NCI-H2171 treated with DMSO at 0.1 percent for 48 hours (cell line): ENCODE data around the gene SACS.
"Not testable (repeated sequence)": the region's sequence is repeated elsewhere in the genome, so short reads cannot be mapped to it uniquely, and the experiment has no call there.

Experiments
- DNase-seq: peaks from one replicate; lab custom pipeline; 2025; lab: John Stamatoyannopoulos, UW

Gene SACS

DNA sequence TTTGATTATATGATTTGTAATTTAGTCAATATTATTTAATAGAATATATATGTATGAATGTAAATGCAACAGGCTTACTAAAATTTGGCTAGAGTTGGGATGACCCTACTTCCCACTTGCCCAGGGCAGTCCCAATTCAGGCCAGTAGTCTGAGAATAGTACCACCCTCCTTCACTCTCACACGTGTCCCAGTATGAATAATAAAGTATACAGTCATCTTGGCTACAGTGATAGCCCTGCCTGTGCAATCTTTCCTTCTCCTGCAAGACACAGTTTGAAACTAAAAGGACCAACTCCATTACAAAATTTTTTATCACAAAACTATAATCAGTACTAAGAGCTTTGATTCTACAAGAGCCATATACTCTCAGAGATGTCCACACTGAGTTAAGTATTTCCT lies 76.2 kb downstream of the SACS start:
- no peak for DNase-seq

DNA sequence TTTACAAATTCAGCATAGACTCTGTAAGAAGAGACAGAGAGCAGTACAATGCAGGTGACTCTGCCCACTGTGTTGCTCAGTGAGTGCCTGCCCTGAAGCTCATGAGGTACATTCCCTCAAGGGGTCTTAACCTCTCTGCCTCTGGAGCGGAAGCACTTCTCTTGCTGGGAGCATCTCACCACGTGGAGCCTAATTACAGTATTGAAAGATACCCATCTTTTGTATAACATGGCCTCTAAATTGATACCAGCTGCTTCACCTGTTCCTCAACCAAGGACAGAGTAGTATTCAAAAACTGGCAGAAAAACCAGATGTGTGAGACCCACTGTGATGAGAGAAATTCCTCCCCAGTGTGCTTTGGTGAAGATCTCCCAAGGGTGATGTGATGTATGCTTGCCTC lies 77.1 kb downstream of the SACS start:
- no peak for DNase-seq

DNA sequence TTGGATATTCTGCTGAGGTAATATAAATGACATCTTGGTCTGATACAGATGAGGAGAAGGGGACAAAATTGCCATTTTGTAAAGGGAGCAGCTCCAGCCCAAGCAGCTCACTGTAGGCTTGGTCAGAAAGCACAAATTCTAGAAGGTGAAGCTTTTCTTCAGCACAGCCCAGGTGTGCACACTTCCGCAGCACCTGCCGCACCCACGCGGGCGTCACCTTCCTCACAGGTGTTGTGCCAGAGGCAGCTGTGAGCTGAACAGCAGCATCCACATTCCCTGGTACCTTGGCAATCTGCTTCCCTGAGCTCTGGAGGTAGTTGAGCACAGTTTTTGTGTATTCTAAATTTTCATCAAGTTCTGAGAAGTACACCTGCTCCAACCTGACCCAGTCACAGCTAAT lies 79.0 kb downstream of the SACS start:
- DNase-seq, result no peak

DNA sequence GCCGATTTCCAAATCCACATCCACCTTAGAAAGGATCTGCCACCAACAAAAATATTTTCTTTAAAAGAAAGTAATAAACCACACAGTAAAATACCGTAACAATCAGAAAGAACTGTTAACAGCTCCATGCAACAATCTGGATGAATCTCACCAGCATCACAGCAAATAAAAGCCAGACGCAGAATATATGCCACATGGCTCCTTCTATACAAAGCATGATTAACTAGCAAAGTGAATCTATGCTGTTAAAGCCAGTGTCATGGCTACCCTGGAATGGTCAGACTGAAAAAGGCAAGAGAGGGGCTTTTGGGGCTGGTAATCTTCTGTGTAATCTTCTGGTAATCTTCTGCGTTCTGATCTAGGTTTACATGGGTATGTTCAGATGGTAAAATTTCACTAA lies 81.3 kb downstream of the SACS start:
- DNase-seq, result no peak

DNA sequence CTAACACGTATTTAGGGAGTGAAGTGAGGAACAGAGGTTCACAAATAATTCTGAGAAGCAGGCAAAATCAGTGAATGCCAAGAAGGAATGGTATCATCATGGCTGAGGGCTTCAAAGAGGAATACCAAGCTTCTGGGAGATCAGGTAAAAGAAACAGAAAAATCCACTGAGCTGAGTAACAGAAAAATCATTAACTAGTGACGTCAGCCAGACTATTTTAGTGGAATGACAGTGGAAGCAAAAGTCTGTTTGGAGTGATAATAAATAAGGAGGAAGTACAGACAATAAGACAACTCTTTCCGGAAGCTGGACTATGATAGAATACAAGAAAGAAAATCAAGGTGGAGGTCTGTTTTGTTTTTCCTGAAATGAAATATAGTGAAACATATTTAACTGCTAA lies 83.5 kb downstream of the SACS start:
- no peak for DNase-seq

DNA sequence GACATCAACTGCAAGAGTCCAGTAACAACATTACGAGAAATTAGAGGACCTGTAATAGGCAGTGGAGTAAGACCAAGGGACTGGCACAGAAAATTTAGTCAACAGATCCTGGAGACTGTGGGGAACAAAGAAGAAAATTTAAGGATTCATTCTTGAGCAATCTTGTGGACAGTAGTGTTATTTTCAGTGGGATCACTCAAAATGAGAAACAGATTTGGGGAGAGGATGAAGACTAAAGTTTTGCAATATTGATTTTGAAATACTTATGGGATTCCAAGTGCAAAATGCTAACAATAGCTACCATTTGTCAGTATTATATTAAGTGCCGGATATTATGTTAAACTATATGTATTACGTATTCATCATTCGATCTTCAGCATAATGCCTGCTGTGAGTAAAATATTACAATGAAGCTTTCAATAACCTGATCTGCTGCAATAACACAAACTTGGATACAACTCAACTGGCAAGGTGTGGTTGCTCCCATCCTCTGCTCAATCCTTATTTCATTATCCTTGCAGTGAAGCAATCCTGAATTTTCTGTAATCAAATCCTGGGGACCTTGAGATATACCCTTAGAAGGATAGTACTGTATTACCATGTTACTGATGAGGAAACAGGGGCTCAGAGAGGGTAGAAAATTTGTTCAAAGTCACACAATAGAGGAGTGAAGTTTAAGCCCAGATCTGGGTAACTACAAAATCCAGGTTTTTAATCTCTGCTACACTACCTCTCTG lies 84.2 kb downstream of the SACS start:
- DNase-seq, result no peak

DNA sequence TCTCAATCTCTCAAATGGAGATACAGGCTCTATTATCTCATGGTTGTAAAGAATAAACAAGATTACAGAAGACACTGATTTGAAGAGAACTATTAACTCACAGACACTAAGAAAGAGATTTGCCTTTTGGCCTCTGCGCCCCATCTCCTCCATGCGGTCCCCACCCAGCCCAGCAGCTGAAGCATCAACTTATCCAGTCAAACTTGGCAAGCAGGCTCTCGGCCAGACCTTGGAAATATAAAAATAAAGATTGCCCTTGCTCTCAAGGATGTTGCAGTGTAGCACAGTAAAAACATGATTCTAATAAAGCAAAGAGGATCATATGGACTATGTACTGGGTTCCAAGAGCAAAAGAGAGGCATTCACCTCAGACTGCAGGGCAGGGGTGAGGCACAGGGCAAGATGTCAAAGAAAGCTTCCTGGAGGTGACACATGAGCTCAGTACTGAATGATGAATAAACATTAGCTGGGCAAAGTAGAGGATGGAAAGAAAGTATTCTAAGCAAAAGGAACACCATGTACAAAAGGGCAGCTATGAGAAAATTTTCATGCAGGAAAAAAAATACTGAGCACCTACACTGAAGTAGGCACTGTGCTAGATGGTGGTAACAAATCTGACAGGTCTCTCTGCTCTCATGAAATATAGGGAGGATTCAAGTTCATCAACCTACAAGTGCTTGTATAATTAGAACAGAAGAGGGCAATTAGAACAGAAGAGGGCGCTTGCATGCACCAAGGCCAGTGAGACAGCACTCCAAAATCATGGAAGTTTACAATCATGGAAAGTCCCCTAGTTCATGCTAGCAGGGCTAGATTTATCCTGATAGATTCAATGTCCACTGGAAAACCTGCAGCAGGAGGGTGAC lies 85.0 kb downstream of the SACS start:
- no peak for DNase-seq

DNA sequence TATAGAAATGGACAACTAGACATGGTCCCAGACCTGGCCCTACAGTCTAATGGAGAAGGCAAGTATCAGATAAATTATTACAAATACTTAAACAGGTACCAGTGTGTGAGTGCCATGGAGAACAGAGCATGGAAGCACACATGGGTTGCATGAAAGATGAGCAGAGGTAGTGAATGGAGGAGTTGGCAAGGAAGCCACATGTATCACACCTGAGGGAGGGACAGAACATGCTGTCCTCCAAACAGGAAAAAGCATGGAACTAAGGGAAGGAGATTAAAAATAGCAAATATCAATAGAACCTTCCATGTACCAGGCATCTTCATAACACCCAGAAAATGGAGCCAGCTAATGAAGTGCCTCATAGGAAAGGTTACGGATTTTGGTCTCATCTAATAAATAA lies 85.9 kb downstream of the SACS start:
- no peak for DNase-seq

DNA sequence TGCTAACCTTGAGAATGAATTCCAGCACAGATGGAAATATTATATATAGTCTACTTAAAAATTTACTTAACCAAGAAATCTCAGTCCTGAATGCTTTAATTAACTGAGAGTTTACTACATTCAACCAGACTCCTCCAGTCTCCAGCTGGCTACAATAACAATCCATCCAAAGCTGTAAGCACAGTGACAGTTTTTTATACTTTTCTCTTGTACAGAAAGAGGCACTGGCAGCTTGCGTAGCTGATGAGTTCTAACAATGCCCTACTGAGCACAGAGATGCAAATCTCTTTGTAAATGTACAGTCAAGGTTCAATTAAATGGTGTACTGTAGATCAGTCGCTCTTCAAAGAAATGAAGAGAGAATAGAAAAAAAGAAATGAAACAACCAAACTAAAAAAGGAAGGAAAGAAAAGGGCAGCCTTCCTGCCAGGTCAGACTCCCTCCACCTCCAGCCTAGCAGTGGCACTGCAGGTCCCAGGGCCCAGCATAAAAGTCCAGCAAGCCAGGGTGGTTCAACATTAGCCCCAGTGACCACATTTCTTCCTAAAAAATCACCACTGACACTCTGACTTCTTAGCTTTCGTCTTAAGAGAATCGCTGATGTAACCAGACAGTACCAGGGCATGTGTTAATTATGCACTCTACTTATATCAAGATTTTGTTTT lies 88.4 kb downstream of the SACS start:
- no peak for DNase-seq

DNA sequence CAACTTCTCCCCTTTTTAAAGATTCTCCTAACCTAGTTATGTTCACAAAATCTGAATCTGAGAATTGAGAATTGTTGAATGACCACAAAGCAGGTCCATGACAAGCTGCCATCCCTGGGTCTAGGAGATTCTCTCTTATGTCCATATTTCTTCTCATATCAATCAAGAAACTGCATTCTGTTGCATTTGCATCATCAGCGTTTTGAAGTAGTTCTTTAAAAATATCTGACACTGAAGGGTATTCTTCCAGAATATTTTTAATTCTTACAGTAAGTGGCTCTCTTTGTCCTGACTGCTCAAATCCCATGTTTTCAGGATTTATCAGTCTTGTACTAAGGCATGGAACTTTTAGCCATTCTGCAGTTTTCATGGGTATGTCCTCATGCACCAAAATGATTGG lies 94.3 kb downstream of the SACS start:
- no peak for DNase-seq

DNA sequence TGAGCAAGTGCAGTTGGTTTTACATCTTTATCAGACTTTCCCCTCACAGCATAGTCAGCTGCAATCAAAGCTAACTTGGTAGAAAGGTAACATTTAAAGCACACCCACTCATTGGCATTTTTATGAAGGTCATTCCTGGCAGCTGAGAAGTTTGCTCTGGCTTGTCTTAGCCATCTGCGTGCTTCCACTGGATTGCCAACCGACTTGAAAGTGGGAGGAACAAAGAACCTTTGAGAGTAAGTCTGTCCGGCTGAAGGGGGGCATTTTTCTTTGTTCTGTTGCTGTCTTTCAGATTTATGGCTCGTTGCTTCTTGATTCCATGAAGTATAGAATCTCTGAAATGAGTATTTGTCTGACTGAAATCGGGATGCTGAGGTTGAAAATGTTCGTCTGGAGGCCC lies 103.1 kb downstream of the SACS start:
- no peak for DNase-seq

DNA sequence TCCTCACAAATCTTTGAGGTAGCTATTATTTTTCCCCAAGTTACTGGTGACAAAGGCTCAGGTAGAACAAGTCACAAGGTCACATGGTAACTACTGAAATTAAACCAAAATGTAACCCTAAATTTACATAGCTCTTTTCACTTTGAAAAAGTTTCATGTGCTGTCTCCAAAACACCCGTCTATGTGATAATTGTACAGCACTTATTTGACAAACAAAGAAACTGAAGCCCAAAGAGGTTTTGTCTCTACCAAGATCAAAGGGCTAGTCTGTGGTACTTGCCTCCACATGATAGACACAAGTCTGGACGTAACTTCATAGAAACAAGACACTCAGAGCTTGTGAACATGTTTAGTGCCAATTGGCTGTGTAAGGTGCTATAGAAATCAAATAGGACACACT lies 108.3 kb downstream of the SACS start:
- no peak for DNase-seq

DNA sequence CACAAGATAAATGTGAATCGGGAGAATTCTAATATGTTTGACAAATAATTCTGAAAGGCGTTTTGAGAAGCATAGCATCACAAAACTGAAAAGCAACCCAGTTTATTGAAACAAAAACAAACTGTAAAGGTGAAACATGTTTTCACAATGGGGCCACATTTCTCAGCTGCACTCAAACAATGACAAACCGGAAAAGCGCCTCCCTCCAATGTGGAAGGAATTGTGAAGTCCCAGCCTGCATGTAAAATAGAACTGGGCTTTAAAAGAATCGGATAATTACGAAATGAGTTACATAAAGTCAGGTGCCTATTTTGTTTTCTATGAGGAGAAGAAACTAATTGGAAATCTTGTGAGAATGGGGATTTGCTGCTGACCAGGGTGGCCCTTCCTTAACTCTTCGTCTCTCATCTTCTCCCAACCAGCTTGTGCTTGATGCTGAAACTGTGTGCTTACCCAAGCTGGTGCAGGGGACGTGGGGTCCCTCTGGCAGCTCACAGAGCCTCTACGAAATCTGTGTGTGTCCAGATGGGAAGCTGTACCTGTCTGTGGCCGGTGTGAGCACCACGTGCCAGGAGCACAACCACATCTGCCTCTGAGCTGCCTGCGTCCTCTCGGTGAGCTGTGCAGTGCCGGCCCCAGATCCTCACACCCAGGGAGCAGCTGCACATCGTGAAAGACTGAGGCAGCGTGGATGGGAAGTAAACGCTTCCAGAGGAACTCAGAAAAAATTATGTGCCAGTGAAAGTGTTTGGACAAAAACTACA lies 109.4 kb downstream of the SACS start:
- no peak for DNase-seq

DNA sequence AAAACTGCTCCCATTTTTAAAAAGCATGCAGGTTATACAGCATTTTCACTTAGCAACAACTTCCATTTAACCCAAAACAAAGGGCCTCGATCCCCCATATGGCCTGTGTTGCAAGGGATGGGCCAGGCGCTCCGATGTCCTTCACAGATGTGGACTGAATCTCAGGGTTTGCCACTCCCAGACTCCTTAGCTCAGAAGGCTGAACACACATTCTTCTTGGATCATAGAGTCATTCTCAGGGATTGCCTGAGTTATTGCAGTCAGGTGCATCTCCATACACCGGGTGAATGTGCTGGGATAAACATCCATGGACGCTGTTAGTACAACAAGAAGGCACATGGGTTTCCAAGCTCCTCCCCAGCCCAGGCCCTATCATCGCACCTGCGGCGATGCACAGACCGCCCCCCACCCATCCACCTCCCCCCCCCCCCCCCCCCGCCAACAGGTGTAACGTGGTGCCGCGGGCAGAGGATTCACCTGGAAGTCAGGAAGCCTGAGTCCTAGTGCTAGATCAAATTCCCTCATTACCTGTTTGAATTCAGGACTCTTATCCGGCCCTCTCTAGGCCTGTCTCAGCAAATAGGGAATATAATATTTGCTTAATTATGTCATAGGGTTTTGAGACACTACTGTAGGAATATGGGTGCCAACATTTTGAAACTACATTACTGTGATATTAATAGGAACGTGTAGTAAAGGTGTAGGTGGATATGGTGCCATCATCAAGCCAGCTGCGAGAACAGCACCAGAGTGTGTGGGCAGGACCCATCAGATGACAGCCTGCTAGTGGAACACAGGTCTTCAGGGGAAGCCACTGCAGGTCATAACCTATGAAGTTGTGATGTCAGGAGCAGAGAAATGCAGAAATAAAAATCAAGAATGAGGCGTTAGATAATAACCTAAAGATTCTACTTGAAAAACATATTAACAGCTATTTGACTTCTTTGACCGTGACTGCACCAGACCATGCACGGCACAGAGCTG lies 110.9 kb downstream of the SACS start:
- no peak for DNase-seq

DNA sequence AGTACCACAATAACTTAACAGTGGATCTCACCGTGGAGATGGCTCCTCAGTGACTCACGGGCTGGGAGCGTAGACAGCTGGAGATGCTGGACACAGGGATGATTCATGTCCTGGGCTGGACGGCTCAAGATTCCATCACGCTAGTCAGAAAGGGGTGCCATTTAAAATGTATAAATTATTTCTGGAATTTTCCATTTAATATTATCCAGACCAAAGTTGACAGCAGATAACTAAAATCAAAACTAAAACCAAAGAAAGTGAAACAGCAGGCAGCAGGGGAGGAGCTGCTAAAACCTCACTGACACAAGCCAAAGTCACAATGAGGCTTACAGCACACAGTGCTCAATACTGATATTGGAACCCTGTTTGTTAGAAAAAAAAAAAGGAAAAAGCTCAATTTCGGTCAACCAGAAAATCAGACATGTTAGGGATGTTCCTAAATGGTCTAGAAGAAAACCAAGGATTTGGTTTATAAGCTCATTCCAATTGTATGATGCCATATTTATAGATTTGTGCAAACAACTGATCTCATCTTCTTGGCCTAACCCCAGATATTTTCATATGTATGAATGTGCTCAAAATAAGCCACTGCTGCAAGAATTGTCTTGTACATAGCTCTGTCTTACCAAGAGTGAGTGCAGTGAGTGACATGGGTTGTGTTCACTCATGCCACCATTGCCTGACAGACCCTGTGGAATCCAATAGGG lies 111.8 kb downstream of the SACS start:
- no peak for DNase-seq

DNA sequence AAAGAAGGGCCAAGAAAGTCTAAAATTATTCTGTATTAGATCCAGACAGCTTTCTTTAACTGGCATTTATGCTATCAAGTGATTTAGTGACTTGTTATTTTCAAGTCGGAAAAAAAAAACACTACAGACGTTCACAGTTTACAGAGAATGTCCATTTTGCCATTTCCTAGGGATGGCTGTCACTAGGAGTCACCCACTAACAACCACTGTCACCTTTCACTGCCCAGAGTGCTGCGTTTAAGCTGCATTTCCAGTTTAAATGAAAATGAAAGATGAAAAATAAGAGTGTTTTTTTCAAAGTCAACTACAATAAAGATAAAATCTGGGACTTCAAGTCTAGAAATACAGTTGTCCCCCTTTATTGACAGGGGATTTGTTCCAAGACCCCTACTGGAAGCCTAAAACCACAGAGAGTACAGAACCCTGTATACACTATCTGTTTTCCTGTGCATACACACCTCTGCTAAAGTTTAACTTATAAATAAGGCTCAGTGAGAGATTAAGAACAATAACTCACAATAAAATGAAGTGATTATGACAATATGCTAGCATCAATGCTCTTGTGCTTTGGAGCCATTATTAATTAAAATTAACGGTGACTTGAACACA lies 112.5 kb downstream of the SACS start:
- DNase-seq, result no peak

DNA sequence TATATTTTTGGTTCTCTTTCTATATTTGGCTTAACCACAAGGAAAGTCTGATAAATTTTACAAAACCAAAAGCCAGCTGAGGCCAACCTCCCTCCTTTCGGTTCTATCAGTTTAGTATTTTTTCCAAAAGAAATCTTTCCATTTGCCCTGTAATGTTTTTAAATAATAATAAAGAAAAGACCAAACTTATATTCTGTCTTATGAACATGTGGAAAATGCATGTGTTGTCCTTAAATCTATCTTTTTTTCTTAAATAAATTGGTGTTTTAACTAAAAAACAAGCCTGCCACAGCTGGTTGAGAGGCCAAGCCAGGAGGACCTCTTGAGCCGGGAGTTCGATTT lies 113.6 kb downstream of the SACS start:
- no peak for DNase-seq

DNA sequence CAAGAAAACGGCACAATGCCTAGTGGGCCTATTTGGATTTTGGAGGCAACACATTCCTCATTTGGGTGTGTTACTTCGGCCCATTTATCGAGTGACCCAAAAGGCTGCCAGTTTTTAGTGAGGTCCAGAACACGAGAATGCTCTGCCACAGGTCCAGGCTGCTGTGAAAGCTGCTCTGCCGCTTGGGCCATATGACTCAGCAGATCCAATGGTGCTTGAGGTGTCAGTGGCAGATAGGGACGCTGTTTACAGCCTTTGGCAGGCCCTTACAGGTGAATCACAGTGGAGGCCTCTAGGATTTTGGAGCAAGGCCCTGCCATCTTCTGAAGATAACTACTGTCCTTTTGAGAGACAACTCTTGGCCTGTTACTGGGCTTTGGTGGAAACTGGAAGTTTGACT lies 118.7 kb downstream of the SACS start:
- DNase-seq, result not testable (repeated sequence)

DNA sequence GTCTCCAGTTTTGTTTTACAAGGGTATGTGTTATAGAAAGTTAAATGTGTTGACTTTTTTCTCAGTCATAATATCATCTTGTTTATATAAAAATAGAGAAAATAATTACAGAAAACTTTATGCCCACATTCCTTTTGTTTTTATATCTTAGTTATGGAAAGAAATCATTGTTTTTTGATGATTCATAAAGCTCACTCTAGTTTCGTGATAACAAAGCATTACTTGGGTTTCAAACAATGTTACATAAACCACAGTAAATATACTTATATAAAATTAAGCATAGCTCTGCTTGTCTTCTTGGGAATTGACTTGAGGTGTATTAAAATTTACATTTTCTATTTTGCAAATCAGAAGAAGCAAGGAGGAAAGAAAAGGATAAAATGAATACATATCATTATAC lies 140.9 kb downstream of the SACS start:
- DNase-seq, result no peak

DNA sequence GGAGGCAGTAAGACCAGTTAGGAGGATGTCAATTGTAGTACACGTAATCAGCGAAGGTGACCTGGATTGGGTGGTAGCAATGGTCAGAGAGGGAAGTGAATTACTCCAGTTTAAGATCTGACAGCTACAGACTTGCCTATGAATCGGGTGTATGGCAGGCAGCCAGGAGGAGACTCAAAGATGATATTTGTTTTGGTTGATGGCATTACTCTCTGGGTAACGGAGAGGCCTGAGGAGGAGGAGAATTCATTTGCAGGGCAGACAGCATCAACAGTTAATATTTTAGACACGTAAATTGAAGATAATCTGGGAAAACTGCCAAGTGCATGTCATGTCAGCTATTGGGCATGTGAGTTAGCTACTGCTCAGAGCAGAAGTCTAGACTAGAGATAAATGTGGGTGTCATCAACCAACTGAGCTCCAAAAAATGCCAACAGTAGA lies 143.6 kb downstream of the SACS start:
- DNase-seq, result no peak
